H1 (cell line): Measurements from ENCODE around the gene PAAF1. TPM values are rescaled to one million over a fixed set of nuclear protein-coding genes. Genes with fewer than 3 reads are reported as not detected.

Experiments used
- BCL11A ChIP-seq, 2 experiments: IDR thresholded peaks; one replicate each; pipeline ENCODE4 v1.6.1; 2011; ENCODE audit warnings: low read depth in 2 of 2, low read length in 2 of 2, mild to moderate bottlenecking in 2 of 2
- CHD1 ChIP-seq: IDR thresholded peaks from 2 replicates; pipeline ENCODE4 v1.6.1; 2012; ENCODE audit warnings: low read depth, low read length, improper control_type of control experiment
- RAD21 ChIP-seq, 2 experiments: IDR thresholded peaks in 1 of 2; conservative IDR thresholded peaks in 1 of 2; 2 replicates each; pipeline ENCODE4 v1.6.1; 2011; ENCODE audit warnings: low read depth in 2 of 2, low read length in 2 of 2, improper control_type of control experiment in 1 of 2, inconsistent platforms in 1 of 2, mild to moderate bottlenecking in 1 of 2, moderate library complexity in 1 of 2
- RNF2 ChIP-seq: fragments of 200-900, 300-1000 bp; sonication (generic); IDR thresholded peaks from 2 replicates; pipeline ENCODE4 v1.7.1; 2016; ENCODE audit warnings: borderline replicate concordance, low read depth, mild to moderate bottlenecking, antibody characterized with exemption, low read length; ENCODE audit not compliant: poor library complexity, severe bottlenecking; ENCODE audit errors: missing control alignments
- SIRT6 ChIP-seq: IDR thresholded peaks from one replicate; pipeline ENCODE4 v1.7.1; 2012; ENCODE audit warnings: low read length, inconsistent platforms
- SP2 ChIP-seq: IDR thresholded peaks from 2 replicates; pipeline ENCODE4 v1.6.1; 2012; ENCODE audit warnings: mild to moderate bottlenecking, low read length, inconsistent platforms
- SP4 ChIP-seq: IDR thresholded peaks from 2 replicates; pipeline ENCODE4 v1.6.1; 2012; ENCODE audit warnings: low read length, inconsistent platforms
- TAF7 ChIP-seq: optimal IDR thresholded peaks from 2 replicates; pipeline ENCODE3; 2011; ENCODE audit warnings: low read depth, mild to moderate bottlenecking, inconsistent platforms, low read length, moderate library complexity, borderline replicate concordance
- polyA plus RNA-seq, 7 experiments: library from polyadenylated mRNA; depleted of rRNA in 3 of 7; stranded (reverse) in 5 of 7; unstranded in 2 of 7; fragments of >200 nt in 5 of 7; fragments of 200-250 nt in 2 of 7; gene quantifications; 1 replicate in 5 of 7; 2 replicates in 1 of 7; 4 replicates in 1 of 7; pipeline versions ENCODE4 v1.2.1 to v1.2.3, GENCODE V29; 2011 to 2013; ENCODE audit warnings: missing spikeins in 2 of 7, mixed read lengths in 2 of 7
- total RNA-seq: library from RNA; stranded (reverse); fragmentation: NEBNext Ultra II Directional; extraction: Animal tissue kit (Norgen Biotek cat#: 25700); gene quantifications from 2 replicates; pipeline ENCODE4 v1.2.1, GENCODE V29; 2021
- TF ChIP-seq, protein P1 (sequence below): fragments of 300-600 bp; sonication (generic); IDR thresholded peaks from 2 replicates; pipeline ENCODE4 v1.7.1; 2012; ENCODE audit warnings: low read length, moderate library complexity, mild to moderate bottlenecking, inconsistent platforms; ENCODE audit not compliant: insufficient replicate concordance
- TF ChIP-seq, protein P2 (sequence below): IDR thresholded peaks from 2 replicates; pipeline ENCODE4 v1.6.1; 2012; ENCODE audit warnings: inconsistent platforms

PAAF1 gene
- total and polyA plus RNA-seq, 2 of the 8 experiments (the other 6 are each of a cell fraction or from before 2014, with no cell fraction given), result 24.4 to 28.8 TPM

DNA sequence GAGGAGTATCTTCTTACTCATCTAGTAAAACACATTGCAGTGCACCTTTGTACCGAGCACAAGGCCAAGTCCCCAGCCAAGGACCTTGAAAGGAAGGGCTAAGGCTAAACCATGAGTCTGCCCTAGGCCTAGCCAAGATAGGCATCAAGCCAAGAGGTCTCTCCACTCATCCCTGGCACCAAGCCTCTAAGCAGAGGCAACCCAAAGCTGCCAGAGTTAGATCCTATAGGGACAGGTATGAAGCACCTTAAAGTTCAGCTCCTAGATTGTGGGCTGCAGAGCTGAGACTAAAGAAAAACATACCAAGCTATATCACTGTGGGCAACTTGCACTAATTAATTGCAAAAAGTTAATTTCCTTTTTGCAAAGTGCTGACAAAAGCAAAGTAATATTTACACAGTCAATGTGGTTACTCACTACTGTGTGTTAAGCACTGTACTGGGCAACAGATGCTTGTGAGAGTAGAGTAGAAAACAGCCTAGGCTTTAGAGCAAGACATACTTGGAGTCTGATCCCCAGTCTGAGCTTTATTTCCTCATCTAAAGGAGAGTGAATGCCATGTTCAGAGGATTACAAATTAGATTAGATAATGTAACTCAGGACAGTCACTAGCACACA, 7.4 kb upstream of the PAAF1 start (continued):
- TF ChIP-seq, protein P1, sequence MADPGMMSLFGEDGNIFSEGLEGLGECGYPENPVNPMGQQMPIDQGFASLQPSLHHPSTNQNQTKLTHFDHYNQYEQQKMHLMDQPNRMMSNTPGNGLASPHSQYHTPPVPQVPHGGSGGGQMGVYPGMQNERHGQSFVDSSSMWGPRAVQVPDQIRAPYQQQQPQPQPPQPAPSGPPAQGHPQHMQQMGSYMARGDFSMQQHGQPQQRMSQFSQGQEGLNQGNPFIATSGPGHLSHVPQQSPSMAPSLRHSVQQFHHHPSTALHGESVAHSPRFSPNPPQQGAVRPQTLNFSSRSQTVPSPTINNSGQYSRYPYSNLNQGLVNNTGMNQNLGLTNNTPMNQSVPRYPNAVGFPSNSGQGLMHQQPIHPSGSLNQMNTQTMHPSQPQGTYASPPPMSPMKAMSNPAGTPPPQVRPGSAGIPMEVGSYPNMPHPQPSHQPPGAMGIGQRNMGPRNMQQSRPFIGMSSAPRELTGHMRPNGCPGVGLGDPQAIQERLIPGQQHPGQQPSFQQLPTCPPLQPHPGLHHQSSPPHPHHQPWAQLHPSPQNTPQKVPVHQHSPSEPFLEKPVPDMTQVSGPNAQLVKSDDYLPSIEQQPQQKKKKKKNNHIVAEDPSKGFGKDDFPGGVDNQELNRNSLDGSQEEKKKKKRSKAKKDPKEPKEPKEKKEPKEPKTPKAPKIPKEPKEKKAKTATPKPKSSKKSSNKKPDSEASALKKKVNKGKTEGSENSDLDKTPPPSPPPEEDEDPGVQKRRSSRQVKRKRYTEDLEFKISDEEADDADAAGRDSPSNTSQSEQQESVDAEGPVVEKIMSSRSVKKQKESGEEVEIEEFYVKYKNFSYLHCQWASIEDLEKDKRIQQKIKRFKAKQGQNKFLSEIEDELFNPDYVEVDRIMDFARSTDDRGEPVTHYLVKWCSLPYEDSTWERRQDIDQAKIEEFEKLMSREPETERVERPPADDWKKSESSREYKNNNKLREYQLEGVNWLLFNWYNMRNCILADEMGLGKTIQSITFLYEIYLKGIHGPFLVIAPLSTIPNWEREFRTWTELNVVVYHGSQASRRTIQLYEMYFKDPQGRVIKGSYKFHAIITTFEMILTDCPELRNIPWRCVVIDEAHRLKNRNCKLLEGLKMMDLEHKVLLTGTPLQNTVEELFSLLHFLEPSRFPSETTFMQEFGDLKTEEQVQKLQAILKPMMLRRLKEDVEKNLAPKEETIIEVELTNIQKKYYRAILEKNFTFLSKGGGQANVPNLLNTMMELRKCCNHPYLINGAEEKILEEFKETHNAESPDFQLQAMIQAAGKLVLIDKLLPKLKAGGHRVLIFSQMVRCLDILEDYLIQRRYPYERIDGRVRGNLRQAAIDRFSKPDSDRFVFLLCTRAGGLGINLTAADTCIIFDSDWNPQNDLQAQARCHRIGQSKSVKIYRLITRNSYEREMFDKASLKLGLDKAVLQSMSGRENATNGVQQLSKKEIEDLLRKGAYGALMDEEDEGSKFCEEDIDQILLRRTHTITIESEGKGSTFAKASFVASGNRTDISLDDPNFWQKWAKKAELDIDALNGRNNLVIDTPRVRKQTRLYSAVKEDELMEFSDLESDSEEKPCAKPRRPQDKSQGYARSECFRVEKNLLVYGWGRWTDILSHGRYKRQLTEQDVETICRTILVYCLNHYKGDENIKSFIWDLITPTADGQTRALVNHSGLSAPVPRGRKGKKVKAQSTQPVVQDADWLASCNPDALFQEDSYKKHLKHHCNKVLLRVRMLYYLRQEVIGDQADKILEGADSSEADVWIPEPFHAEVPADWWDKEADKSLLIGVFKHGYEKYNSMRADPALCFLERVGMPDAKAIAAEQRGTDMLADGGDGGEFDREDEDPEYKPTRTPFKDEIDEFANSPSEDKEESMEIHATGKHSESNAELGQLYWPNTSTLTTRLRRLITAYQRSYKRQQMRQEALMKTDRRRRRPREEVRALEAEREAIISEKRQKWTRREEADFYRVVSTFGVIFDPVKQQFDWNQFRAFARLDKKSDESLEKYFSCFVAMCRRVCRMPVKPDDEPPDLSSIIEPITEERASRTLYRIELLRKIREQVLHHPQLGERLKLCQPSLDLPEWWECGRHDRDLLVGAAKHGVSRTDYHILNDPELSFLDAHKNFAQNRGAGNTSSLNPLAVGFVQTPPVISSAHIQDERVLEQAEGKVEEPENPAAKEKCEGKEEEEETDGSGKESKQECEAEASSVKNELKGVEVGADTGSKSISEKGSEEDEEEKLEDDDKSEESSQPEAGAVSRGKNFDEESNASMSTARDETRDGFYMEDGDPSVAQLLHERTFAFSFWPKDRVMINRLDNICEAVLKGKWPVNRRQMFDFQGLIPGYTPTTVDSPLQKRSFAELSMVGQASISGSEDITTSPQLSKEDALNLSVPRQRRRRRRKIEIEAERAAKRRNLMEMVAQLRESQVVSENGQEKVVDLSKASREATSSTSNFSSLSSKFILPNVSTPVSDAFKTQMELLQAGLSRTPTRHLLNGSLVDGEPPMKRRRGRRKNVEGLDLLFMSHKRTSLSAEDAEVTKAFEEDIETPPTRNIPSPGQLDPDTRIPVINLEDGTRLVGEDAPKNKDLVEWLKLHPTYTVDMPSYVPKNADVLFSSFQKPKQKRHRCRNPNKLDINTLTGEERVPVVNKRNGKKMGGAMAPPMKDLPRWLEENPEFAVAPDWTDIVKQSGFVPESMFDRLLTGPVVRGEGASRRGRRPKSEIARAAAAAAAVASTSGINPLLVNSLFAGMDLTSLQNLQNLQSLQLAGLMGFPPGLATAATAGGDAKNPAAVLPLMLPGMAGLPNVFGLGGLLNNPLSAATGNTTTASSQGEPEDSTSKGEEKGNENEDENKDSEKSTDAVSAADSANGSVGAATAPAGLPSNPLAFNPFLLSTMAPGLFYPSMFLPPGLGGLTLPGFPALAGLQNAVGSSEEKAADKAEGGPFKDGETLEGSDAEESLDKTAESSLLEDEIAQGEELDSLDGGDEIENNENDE, result no peak
- no peak for TF ChIP-seq RAD21 (IDR thresholded peaks at IDR 0.05 in 1 of 2, conservative IDR thresholded peaks at IDR 0.05 in 1 of 2; ENCODE audit: low read depth in 2 of 2, low read length in 2 of 2)
- no peak for TF ChIP-seq SIRT6
- no peak for TF ChIP-seq SP2
- no peak for TF ChIP-seq RNF2
- TF ChIP-seq BCL11A (IDR thresholded peaks at IDR 0.05; ENCODE audit: low read depth in 2 of 2, low read length in 2 of 2), result no peak
- TF ChIP-seq CHD1, result no peak
- no peak for TF ChIP-seq SP4
- TF ChIP-seq, protein P2, sequence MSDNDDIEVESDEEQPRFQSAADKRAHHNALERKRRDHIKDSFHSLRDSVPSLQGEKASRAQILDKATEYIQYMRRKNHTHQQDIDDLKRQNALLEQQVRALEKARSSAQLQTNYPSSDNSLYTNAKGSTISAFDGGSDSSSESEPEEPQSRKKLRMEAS, result no peak
- TF ChIP-seq TAF7, result no peak
